ENCODE measurements around the gene OR2AT4.
A peak's percentile ranks its signal among the peaks of the same experiment; 100 is the strongest.
"Not testable (repeated sequence)": the region's sequence is repeated elsewhere in the genome, so short reads cannot be mapped to it uniquely, and the experiment has no call there.

The OR2AT4 gene

DNA sequence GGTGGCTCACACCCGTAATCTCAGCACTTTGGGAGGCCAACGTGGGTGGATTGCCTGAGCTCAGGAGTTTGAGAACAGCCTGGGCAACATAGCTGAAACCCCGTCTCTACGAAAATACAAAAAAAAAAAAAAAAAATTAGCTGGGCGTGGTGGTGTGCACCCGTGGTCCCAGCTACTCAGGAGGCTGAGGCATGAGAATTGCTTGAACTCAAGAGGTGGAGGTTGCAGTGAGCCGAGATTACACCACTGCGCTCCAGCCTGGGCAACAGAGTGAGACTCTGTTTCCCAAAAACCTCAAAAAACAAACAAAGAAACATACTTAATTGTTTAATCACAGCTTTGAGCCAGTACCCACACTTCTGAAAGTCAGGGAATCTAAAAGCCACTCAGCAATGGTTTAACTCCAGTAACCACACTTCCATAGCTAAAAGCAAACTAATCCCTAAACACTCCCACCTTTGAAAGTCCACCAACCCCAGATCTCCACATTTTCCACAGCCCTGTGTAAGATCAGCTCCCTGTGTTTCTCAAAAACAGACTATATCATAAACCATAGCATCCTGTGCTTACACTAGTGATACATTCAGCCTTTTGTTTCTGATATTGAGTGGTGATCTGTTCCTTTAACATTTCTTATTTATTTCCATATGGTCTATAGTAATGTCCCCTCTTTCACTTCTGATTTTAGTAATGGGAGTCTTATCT is 4.9 kb upstream of the OR2AT4 start:
- no peak for DNase-seq

- DNase-seq, result peak; percentile 18
Observed at GRCh38 chr11:75100314-75100713, 3.6 kb upstream of the OR2AT4 start.

GRCh38 chr11:75099635-75100034 is 3.0 kb upstream of the OR2AT4 start:
- DNase-seq, result no peak

DNA sequence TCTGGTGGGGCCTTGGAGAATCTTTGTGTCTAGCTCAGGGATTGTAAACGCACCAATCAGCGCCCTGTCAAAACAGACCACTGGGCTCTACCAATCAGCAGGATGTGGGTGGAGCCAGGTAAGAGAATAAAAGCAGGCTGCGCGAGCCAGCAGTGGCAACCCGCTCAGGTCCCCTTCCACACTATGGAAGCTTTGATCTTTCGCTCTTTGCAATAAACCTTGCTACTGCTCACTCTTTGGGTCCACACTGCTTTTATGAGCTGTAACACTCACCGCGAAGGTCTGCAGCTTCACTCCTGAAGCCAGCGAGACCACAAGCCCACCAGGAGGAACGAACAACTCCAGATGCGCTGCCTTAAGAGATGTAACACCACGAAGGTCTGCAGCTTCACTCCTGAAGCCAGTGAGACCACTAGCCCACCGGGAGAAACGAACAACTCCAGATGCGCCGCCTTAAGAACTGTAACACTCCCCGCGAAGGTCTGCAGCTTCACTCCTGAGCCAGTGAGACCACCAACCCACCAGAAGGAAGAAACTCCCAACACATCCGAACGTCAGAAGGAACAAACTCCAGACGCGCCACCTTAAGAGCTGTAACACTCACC is 2.3 kb upstream of the OR2AT4 start:
- DNase-seq, result not testable (repeated sequence)

GRCh38 chr11:75098181-75098580 is 1.5 kb upstream of the OR2AT4 start:
- not testable (repeated sequence) for DNase-seq

GRCh38 chr11:75097173-75097557 is 489 bp upstream of the OR2AT4 start:
- no peak for DNase-seq

- not testable (repeated sequence) for DNase-seq
Observed at GRCh38 chr11:75094382-75094781, 2.3 kb downstream of the OR2AT4 start.

DNA sequence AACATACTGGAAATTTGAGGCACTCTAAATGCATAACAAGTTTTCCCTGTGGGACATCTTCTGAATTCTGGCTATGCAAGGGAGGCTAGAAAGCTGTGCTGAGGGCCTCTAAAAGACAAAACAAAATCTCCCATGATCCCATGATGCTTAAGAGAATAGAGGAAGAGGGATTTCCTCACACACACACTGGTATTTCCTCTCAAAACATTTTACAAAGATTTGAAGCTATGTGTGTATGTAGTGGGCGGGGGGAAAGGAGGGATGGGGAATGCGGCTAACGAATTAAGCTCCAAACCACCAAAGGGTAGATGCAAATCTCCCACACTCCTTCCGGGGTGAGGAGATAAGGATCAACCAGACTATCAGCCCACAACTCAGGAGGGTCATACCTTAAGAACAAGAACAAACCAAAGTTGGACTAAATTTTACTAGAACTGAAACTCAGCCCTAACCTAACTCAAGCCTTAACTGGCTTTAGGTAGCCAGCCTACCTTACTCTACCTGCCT is 6.0 kb downstream of the OR2AT4 start:
- no peak for DNase-seq

DNA sequence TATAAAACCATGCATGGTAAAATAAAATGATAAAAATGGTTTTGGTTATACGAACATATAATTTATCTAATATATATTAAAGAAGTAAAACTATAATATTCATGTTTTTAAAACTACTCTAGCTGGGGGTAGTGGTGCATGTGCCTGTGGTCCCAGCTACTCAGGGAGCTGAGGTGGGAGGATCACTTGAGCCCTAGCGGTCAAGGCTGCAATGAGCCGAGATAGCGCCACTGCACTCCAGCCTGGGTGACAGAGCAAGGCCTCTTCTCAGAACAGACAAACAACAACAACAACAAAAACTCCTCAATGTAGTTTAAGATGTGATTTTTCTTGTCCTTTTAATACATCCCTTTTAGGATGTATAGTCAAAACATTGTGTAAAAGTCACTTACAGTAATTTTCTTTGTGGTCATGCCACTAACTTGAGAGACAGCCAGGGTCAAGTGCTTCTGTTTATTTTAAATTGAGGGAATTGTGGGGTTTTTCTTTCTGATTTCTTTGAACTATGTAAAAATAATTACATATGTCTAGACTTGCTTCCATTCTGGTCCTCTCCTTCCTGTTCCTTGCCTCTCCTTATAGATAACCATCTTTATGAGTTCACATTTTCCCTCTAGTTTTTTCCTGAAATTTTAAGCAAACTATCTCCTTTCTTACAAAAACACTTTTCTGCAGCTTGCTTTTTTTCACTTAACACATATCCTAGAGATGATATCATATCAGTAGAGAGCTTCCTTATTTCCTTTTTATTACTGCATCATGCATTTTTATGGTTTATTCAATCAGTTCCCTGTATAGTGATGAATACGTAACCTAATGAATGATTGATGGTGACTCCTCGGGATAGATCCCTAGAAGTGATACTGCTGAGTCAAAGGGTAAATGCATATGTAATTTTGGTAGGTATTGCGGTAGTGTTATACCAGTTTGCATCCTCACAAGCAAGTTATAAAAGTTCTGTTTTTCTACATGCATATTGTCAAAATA is 9.1 kb downstream of the OR2AT4 start:
- no peak for DNase-seq

DNA sequence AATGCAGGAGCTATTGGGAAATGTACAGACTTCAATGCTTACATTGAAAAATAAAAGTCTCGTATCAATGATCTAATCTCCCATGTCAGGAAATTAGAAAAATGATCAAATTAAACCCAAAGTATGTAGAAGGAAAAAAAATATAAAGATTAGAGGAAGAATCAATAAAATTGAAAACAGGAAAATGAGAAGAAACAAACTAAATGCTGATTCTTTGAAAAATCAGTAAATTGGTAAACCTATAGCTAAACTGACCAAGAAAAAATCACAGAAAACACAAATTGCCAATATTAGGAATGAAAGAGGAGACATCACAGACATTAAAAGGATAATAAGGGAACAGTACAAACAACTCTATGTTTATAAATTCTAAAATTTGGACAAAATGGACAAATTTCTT is 11.8 kb downstream of the OR2AT4 start:
- no peak for DNase-seq

GRCh38 chr11:75083217-75083605 is 13.5 kb downstream of the OR2AT4 start:
- no peak for DNase-seq

GRCh38 chr11:75082601-75083216 is 14.0 kb downstream of the OR2AT4 start:
- no peak for DNase-seq

DNA sequence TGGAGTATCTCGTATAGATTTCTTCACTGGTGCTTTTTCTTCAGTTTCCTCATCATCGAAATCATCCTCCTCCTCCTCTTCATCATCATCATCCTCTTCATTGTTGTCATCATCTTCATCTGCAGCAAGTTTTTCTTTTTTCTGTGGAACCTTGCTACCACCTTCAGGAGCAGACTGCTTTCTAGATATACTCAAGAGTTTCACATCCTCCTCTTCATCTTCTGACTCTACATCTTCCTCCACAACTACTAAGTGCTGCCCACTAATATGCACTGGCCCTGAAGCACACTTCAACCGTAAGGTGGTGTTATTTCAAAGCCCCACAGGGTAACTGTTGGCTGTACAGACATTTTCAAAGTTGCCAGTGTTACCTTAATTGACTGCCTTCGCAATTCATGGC is 17.1 kb downstream of the OR2AT4 start:
- no peak for DNase-seq

GRCh38 chr11:75078233-75078632 is 18.4 kb downstream of the OR2AT4 start:
- peak; percentile 30 for DNase-seq

DNA sequence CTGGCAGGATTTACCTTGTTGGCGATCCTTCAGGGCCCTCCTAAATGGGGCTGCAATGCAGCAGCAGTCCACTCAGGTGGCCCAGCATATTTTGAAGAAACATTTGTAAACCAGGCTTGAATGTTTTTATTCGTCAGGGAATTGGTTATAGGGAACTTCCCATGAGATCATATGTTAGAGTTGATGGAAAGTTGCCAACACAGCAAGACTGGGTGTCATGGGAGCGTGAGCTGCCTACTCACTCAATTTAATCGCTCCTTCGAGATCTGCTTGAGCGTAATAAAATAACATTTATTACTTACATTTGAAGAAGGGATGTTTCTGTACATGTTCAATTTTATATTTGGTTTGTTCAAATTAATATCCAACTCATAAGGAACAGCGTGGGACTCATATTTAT is 19.4 kb downstream of the OR2AT4 start:
- no peak for DNase-seq

DNA sequence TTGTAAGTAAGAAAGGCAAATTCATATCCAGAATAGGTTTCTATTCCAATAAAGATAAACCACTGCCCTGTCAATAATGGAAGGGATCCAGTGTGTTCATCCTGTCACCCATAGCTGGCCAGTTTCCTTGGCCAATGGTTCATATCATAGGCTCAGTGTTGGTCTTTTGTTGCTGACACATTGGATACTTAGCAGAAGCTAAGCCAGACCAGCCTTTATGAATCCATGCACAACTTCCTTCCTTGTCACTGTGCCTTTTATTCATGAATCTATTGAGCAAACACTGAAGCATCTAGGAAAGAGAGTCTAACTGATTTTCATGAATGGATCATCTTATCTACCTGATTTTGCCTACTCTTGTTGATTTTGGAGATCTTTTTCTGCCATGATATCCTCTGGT is 20.0 kb downstream of the OR2AT4 start:
- DNase-seq, result no peak

DNA sequence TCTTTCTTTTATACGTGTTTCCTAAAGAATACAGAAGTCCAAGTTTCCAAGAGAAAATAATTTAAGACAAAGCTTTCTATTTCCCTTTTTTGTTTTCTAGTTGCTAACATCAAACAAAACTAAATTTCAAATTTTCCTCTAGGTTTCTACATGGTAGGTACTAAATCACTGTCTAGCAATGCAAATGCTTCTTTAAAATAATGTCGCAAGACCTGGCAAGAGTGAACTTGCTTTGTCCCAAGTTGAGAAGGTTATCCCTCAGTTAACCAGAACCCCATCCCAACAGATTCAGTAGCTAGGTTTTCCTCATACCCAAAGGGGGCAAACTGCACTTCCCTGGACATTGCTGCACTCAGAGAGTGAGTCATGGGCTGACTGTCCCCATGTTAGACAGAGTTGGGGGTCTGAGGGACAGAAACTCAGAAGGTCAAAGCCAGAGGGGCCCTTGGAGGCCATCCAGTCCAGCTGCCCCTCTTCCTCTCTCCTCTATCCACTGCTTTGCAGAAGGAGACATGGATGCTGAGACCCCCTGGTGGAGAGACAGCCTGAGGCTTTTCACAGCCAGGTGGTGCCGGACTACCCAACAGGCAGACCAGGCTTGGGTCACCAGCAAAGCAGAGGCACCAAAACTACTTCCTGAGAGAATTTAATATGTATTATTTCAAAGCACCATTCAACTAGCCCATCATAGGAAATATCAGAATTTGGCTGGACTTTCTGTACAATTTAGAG is 23.1 kb downstream of the OR2AT4 start:
- DNase-seq, result no peak

DNA sequence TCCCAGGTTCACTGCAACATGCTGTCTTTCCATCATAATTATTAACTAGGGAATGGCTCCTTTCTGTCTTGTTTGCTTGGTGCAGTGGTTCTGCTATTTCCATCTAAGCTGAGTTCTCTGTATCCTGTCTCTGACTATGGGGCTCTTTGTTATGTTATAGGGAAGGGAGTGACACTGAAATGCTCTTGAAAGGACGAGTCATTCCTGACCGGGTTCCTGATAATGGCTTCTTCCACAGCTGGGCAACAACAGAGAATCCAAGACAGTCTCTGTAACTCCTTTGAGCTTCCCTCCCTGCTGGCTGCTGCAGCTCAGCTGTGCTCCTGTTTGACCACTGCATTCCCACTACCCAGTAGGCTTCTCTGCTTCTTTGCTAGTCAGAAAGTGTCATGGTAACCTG is 24.1 kb downstream of the OR2AT4 start:
- DNase-seq, result no peak

GRCh38 chr11:75069473-75069872 is 27.2 kb downstream of the OR2AT4 start:
- no peak for DNase-seq

DNA sequence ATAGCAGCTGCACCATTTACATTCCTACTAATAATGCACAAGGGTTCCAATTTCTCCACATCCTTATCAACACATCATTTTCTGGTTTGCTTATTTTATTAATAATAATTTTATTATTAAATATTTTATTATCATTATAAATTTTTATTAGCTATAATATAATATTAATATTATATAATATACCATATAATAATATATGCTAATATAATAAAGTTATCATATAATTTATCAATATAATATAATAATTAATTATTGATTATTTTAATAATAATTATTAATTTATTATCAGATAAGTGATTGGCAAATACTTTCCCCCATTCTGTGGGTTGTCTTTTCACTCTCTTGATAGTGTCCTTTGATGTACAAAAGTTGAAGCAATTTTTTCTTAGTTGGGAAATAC is 27.7 kb downstream of the OR2AT4 start:
- no peak for DNase-seq

DNA sequence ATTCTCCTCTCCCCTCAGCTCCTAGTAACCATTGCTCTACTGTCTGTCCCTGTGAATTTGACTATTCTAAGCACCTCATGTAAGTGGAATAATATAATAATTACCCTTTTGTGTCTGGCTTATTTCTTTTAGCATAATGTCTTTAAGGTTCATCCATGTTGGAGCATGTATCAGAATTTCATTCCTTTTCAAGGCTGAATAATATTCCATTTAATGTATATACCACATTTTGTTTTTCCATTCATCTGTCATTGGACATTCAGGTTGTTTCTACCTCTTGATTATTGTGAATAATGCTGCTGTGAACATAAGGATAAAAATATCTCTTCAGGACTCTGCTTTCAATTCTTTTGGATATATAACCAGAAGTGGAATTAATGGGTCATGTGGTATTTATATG is 28.1 kb downstream of the OR2AT4 start:
- DNase-seq, result no peak

GRCh38 chr11:75066061-75066460 is 30.6 kb downstream of the OR2AT4 start:
- DNase-seq, result peak; percentile 36

All from fibroblast of skin of right quadriceps (primary cell).